ENCODE measurements around the gene PCDHGB5.
"Not testable (repeated sequence)": the region's sequence is repeated elsewhere in the genome, so short reads cannot be mapped to it uniquely, and the experiment has no call there.

The PCDHGB5 gene
- 0.05 to 0.39 reads per million in 2 donors for total RNA-seq

- not testable (repeated sequence) for DNase-seq
Observed at GRCh38 chr5:141397756-141398551, at the start of gene PCDHGB5. Gene PCDHGB5 (plus strand): TSS chr5:141397947. CDS start chr5:141398128, 181 bp downstream.

DNA sequence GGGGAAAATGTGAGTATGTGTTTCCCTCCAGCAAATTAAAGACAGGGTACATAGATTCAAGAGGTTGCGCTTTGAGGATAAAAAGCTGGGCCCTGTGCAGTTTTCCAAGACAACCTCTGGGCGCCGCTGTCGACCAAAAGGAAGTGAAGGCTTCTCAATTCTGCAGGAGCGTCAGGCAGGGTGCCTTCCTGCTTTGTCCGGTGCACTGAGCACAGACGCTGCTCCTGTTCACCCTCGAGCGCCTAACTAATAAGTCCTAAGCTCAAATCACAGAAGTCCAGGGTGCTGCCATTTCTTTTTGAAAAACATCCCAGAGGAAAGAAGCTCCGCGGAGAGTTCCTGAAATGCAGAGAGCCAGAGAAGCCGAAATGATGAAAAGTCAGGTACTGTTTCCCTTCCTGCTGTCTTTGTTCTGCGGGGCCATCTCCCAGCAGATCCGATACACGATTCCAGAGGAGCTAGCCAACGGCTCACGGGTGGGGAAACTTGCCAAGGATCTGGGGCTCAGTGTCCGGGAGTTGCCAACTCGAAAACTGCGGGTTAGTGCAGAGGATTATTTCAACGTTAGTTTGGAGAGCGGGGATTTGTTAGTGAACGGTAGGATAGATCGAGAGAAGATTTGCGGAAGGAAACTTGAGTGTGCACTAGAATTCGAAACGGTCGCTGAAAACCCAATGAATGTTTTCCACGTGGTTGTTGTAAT is 47.7 kb upstream of the PCDHGB5 start, which contains the start of gene PCDHGB1:
Gene PCDHGB1, plus strand, starts transcription at position 183 of the 703 bp plus-strand sequence. Its CDS starts 162 bp downstream, at position 345.
- DNase-seq, result no peak

- DNase-seq, result no peak
Observed at GRCh38 chr5:141351591-141351990, 46.2 kb upstream of the PCDHGB5 start.

GRCh38 chr5:141354900-141355469 is 42.8 kb upstream of the PCDHGB5 start, which contains the start of gene PCDHGA4:
Gene PCDHGA4 (plus strand): TSS chr5:141355021. CDS start chr5:141355108, 87 bp downstream.
- no peak for DNase-seq

DNA sequence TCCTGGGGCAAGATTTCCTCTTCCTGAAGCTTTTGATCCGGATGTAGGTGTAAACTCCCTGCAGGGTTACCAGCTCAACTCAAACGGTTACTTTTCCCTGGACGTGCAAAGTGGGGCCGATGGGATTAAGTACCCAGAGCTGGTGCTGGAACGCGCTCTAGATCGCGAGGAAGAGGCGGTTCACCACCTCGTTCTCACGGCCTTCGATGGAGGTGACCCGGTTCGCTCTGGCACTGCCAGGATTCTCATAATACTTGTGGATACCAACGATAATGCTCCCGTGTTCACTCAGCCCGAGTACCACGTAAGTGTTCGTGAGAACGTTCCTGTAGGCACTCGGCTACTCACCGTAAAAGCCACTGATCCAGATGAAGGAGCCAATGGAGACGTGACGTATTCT is 42.1 kb upstream of the PCDHGB5 start:
- DNase-seq, result no peak

DNA sequence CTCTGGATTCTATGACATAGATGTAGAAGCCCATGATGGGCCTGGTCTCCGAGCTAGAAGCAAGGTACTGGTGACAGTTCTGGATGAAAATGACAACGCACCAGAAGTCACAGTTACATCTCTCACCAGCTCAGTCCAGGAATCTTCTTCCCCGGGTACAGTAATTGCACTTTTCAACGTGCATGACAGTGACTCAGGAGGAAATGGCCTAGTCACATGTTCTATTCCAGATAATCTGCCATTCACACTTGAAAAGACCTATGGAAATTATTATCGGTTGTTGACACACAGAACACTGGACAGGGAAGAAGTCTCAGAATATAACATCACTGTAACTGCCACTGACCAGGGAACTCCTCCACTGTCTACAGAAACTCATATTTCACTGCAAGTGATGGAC is 41.6 kb upstream of the PCDHGB5 start:
- no peak for DNase-seq

DNA sequence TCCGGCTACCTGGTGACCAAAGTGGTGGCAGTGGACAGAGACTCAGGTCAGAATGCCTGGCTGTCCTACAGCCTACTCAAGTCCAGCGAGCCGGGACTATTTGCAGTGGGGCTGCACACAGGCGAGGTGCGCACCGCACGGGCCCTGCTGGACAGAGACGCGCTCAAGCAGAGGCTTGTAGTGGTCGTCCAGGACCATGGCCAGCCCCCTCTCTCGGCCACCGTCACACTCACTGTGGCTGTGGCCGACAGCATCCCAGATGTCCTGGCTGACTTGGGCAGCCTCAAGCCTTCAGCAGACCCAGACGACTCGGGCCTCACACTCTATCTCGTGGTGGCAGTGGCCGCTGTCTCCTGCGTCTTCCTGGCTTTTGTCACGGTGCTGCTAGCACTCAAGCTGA is 40.8 kb upstream of the PCDHGB5 start:
- no peak for DNase-seq

- DNase-seq, result no peak
Observed at GRCh38 chr5:141359790-141360426, 37.8 kb upstream of the PCDHGB5 start, which contains the start of gene PCDHGB2. Gene PCDHGB2 (plus strand): TSS chr5:141359994. CDS start chr5:141360136, 142 bp downstream.

DNA sequence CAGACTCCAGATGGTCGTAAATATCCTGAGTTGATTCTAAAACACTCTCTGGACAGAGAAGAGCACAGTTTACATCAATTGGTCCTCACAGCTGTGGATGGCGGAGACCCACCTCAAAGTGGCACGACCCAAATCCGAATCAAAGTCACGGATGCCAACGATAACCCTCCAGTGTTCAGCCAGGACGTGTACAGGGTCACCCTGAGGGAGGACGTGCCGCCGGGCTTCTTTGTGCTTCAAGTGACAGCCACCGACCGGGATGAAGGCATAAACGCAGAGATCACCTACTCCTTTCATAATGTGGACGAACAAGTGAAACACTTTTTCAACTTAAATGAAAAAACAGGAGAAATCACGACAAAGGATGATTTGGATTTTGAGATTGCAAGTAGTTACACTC is 37.1 kb upstream of the PCDHGB5 start:
- DNase-seq, result no peak

DNA sequence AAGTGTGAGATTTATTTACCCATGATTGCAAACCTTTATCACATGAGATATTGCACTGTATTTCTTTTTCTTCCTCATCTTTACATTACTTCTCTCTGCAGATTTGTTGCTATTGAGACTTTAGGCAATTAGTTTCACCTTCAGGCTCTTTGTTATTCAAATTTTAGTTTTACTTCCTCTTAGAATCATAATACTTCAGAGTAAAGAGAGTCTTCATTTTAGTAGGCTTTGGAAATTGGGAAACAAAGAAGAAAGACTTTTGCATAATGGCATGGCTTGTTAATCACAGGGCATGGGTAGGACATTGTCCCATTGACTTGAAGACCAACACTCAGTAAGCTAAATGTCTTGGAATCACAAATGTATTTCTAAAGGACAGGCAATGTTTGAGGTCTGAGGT is 35.0 kb upstream of the PCDHGB5 start:
- no peak for DNase-seq

DNA sequence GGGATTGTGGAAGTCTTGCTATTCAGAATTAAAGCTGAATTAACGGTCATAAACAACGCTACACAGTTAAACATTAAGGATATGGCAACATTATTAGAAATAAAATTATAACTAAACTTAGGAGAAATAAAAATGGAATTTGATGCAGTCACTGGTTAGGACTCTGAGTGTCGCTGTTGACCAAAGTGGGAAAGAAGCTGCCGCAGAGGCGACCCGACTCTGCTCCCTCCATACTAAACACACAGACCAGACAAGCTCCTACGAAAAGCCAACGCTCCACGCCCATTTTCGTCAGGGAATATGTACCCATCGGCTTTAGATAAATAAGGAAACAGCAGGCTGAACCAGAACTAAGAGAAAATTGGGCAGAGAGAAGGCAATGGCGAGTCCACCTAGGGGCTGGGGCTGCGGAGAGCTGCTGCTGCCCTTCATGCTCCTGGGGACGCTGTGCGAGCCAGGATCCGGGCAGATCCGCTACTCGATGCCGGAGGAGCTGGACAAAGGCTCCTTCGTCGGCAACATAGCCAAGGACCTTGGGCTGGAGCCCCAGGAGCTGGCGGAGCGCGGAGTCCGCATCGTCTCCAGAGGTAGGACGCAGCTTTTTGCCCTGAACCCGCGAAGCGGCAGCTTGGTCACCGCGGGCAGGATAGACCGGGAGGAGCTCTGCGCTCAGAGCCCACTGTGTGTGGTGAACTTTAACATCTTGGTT is 33.6 kb upstream of the PCDHGB5 start, which contains the start of gene PCDHGA5:
Gene PCDHGA5, plus strand, starts transcription at position 211 of the 709 bp plus-strand sequence. Its CDS starts 169 bp downstream, at position 380.
- DNase-seq, result no peak

DNA sequence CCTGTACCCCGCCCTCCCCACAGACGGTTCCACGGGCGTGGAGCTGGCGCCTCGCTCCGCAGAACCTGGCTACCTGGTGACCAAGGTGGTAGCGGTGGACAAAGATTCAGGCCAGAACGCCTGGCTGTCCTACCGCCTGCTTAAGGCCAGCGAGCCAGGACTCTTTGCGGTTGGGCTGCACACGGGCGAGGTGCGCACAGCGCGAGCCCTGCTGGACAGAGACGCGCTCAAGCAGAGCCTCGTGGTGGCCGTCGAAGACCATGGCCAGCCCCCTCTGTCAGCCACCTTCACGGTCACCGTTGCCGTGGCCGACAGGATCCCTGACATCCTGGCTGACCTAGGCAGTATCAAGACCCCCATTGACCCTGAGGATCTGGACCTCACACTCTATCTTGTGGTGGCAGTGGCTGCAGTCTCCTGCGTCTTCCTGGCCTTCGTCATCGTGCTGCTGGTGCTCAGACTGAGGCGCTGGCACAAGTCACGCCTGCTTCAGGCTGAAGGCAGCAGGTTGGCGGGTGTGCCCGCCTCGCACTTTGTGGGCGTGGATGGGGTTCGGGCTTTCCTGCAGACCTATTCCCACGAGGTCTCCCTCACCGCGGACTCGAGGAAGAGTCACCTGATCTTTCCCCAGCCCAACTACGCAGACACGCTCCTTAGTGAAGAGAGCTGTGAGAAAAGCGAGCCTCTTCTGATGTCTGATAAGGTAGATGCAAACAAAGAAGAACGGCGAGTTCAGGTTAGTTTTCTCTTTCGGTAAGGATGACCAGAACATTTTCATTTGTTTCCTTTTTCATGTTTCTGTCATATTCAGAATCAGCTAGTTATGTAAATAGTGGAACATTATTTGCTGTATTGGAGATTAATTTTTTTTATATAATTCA is 31.5 kb upstream of the PCDHGB5 start:
- no peak for DNase-seq

- no peak for DNase-seq
Observed at GRCh38 chr5:141369994-141370848, 27.5 kb upstream of the PCDHGB5 start, which contains the start of gene PCDHGB3. Gene PCDHGB3 (plus strand): TSS chr5:141370242. CDS start chr5:141370395, 153 bp downstream.

- DNase-seq, result no peak
Observed at GRCh38 chr5:141371572-141372475, 25.9 kb upstream of the PCDHGB5 start.

- DNase-seq, result no peak
Observed at GRCh38 chr5:141373673-141374317, 24.0 kb upstream of the PCDHGB5 start, which contains the start of gene PCDHGA6. Gene PCDHGA6 (plus strand): TSS chr5:141373891. CDS start chr5:141374084, 193 bp downstream.

DNA sequence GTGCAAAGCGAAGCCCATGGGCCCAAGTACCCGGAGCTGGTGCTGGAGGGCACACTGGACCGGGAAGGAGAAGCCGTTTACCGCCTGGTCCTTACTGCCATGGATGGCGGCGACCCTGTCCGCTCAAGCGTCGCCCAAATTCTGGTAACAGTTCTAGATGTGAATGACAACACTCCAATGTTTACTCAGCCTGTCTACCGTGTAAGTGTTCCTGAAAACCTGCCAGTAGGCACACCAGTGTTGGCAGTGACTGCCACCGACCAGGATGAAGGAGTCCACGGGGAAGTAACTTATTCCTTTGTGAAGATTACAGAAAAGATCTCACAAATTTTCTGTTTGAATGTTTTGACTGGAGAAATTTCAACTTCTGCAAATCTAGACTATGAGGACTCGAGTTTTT is 23.1 kb upstream of the PCDHGB5 start:
- no peak for DNase-seq

- DNase-seq, result not testable (repeated sequence)
Observed at GRCh38 chr5:141375444-141376155, 22.1 kb upstream of the PCDHGB5 start.
